Dedifferentiated amniotic fluid mesenchymal stem cell (primary cell): ENCODE measurements around the gene BEND6.
"Not testable (repeated sequence)": the region's sequence is repeated elsewhere in the genome, so short reads cannot be mapped to it uniquely, and the experiment has no call there.

Source experiments
- DNase-seq: peaks from one replicate; pipeline ENCODE4 v3.0.0-alpha.2; 2016; ENCODE audit errors: extremely low spot score

BEND6 gene

DNA sequence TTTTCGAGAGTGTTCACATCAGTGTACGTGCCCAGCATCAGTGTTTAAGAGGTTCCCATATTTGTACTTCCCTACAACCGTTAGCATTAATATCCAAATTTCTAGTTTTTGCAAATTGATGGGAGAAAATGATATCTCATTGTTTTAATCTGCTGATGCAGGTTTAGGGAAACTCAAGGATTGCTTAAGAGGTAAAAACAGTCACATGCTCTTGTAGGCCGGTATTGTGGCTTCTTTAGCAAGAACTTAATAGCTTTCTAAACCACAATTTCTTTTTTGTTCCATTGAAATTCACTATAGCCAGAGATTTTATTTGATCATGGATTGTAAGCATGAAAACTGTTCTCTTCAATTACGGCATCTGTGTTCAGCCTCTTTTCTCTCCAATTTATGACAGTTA is 29.5 kb downstream of the BEND6 start:
- DNase-seq: no peak

DNA sequence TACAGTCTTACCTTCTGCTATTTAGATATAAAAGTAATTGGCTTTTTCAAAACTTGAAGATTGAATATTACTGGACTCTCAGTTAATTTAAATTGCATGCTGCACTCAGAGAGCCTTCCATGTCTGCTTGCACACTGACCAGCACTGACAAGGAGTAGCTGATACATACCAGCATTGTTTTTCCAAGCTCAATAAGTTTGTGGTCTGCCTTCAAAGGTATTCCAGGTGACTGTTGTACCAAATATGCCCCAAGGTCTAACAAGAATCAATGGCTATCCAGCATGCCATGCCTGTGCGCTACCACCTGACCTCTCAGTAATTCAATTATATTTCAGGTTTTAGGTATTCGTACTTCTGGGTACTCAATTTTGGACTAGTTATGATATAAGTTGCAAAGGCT is 30.0 kb downstream of the BEND6 start:
- DNase-seq: no peak

DNA sequence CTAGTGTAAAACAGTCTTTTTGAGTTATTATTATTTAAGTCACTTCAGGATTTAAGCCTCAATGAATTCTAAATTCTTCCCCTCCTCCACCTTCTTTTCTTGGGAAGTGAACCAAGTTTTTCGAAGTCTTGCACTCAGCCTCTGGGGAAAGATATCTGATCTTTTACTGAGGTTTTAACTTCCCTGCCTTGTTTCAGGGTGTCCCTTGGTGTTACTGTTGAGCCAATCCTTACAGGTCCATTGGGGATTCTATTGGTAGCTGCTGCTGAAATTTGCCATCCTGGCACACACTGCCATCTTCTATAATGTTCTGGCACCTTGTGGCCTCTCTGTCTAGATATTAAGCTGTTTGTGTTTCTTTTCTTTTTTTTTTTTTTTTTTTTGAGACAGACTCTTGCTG is 31.7 kb downstream of the BEND6 start:
- no peak for DNase-seq

DNA sequence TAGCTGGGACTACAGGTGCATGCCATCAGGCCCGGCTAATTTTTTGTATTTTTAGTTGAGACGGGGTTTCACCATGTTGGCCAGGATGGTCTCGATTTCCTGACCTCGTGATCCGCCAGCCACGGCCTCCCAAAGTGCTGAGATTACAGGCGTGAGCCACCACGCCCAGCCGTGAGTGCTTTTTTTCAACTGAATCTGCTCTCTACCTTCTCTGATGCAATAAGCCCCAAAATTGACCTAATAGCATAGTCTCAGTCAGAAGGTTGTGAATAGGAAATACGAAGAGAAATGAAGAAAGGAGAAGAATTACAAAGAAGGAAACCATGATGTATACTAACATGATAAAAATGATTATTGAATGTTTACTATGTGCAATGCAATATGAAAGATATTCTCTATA is 33.2 kb downstream of the BEND6 start:
- no peak for DNase-seq

DNA sequence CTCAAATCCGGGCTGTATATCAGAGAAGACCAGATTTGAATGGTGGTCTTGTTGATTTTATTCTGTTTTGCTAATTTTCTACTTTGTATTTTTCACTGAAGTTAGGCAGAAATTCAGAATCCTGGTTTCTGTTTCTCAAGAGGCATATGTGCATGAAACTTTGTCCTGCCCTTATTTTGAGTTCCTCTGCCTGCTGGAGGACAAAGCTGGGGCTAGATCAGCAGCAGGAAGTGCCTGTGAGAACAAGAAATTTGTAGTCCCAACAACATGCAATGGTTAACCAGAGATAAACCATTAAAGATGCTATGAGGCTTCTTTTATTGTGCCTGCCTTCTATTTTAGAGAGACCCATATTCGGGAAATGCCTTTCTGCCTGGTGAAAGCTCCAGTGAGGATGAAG is 37.1 kb downstream of the BEND6 start:
- no peak for DNase-seq

DNA sequence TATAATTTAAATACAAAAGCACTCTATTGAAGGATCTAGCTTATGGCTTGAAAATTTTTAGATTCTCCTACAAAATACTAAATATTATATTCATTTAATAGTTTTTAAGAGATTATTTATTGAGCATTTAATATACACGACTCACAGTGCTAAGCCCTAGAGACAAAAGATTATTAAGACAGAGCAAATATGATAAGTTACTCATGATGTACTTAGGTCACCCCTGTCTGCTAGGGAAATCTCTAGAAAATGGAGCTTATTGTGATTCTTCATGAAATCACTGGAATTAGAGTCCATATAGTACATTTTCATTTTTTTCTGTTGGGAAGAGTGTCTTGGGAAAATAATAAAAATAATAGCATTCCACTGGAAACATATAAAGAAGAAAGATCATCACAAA is 37.8 kb downstream of the BEND6 start:
- no peak for DNase-seq

DNA sequence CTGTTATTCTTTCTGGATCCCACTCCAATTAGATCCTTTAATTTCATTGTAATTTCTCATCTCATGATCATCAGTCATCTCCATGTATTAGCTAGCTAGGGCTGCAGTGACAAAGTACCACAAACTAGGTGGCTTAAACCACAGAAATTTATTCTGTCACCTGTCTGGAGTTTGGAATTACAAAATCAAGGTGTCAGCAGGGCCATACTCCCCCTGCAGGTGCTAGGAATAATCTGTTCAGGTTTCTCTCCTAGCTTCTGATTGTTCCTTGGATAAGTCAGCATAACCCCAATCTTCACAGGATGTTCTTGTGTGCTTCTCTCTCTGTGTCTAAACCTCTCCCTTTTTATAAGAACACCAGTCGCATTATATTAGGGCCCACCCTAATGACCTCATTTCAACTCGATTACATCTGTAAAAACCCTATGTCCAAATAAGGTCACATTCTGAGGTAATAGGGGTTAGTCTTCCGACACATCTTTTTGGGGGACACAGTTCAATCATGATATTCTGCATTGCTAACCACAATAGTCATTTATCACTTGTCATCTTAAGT is 40.5 kb downstream of the BEND6 start:
- no peak for DNase-seq

DNA sequence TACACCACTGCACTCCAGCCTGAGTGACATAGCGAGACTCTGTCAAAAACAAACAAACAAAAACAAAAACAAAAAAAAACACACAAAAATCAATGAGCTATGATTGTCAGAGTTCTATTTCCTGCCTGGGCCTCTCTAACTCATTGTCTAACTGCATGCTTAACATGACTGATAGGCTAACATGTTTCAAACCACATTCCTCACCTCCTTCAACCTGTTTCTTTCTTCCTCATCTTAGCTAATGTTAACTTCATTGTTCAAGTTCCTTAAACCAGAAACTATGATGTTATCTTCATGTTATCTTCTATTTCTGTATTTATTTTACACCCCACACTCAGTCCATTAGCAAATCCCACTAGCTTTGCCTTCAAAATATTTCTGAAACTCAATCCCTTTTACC is 41.5 kb downstream of the BEND6 start:
- no peak for DNase-seq

DNA sequence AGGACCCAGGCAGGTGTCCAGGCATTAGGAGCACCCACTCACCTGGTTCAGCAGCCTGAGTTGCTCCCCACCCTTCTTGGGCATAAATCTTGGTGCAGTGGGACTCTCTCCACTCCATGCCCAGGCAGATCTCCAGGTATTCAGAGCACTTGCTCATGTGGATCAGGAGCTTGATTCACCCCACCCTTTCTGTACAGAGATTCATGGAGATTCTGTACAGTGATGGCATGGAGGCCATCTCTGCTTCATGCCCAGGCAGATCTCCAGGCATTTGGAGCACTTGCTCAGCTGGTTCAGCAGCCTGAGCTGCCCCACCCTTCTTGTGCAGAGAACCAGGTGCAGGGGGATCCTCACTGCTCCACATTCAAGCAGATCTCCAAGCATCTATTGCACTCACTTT is 44.1 kb downstream of the BEND6 start:
- no peak for DNase-seq

DNA sequence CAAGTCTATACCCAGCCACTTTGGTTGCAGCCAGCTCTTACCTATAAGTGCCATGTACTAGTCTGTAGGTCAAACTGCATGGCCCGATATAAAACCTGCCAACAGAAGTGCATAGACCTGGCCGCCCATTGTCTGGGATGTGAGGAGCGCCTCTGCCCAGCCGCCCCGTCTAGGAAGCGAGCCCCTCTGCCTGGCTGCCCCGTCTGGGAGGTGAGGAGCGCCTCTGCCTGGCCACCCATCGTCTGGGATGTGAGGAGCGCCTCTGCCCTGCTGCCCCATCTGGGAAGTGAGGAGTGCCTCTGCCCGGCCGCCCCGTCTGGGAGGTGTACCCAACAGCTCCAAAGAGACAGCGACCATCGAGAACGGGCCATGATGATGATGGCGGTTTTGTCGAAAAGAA is 44.8 kb downstream of the BEND6 start:
- not testable (repeated sequence) for DNase-seq

DNA sequence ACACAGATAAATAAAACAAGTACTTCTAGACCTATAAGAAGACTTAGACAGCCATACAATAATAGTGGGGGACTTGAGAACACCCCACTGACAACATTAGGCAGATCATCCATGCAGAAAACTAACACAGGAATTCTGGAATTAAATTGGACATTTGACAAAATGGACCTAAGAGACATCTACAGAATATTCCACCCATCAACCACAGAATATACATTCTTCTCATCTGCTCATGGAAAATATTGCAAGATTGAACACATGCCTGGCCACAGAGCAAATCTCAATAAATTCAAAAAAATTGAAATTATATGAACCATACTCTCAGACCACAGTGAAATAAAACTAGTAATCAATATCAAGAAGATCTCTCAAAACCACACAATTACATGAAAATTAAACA is 47.3 kb downstream of the BEND6 start:
- DNase-seq: no peak

DNA sequence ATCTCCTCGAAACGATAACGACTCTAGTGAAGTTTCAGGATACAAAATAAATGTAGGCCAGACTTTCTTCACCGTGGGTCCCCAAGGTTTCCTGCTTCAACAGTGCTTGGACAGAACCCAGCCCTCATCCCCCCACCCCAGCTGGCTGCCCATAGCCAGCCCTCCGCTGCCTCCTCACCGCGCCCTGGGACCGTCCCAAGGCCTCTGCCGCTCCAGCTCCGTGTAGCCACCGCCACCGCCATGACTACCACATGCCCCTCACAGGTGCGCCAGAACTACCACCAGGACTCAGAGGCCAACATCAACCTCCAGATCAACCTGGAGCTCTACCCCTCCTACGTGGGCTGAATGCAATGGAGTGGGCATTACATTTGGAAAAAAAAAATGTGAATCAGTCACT is 49.4 kb downstream of the BEND6 start:
- no peak for DNase-seq

DNA sequence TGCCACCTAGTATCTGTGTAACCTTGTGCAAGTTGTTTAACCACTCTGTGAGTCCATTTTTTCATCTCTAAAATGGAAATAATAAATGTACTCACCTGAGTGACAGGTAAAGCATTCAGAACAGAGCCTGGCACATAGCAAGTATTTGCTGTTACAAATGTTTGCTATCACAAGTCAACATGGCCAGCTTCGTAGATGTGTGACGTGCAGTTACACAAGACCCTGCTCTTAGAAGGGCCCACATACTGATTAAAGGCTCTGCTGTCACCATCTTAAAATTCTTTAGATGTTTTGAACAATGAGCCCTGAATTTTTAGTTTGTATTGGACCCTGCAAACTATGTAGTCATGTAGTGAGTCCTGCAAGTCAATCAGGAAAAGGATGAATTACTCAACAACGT is 51.2 kb downstream of the BEND6 start:
- no peak for DNase-seq

DNA sequence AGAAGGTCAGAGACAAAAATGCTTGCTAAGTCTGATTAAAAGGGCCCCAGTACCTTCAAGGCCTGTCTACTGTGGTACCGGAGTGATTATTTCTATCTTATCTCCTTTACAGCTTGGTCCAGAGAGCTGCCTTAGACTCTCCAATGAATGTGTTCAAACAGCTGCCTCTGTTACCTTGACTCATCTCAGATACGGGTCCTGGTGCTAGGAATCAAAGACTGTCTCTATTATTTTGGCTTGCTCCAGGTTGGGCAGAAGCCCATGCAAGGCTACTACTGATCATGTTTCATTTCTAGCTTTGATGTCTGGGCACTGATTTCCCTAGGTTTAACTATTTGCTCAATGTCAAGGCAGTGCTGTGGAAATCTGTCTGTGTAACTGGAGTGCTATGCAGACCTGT is 53.2 kb downstream of the BEND6 start:
- DNase-seq: not testable (repeated sequence)

DNA sequence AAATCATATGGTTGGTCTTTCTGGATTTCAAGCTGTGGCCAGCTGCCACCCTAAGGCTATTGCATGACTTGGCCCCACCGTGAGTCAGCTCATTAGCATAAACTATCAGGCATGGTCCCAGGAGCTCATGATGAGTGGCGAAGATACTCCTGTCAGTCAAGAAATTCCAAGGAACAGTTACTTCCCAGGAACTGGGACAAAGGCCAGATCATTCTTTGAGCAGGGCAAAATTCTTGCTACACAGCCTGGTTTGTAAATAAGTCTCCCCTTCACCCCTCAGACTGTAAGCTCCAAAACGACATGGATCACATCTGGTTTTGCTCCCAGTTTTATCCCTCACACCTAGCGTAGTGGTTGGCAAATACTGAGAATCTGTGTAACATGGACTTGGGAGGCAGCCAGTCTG is 58.6 kb downstream of the BEND6 start:
- peak; percentile 24 for DNase-seq

DNA sequence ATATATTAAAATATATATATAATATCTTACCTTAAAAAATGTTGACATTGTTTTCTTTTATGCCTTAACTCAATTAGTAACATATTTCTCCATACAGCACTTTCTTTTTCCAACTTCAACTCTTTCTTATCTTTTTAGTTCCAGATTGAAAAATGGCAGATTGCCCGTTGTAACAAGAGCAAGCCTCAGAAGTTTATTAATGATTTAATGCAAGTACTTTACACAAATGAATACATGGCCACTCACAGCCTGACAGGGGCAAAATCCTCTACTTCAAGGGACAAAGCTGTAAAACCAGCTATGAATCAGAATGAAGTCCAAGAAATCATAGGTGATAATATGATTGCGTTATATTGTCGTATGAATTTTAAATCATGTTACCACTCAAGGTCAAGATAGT is 62.2 kb downstream of the BEND6 start:
- no peak for DNase-seq

DNA sequence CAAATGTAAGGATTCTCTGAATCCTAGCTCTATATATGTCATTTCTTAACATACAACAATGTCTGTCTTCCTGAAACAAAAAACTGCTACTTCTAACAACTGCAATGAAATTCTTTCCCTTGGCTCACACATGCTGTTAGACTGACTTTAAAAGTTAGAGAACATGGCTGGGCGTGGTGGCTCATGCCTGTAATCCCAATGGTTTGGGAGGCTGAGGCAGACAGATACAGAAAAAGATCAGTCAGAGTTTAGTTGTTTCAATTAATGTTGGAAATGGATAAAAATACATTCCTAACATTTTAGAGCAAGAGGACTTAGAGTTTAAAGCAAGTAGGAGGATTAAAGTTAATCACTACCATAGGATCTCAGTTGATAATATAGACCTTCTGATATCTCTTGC is 62.9 kb downstream of the BEND6 start:
- no peak for DNase-seq

DNA sequence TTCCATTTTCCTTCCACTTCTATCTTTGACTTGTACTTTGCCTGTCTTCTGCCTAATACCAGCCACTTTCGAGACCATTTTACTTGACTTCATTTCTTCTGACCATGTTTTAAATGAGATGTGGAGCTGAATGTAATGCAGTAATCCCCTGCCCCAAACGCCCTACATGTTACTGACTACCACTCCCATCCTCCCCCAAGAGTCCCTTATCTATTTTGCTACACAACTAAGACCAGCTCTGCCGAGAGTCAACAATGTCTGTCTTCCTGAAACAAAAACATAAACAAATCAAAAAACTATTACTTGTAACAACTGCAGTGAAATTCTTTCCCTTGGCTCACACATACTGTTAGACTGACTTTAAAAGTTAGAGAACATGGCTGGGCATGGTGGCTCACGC is 64.5 kb downstream of the BEND6 start:
- no peak for DNase-seq

DNA sequence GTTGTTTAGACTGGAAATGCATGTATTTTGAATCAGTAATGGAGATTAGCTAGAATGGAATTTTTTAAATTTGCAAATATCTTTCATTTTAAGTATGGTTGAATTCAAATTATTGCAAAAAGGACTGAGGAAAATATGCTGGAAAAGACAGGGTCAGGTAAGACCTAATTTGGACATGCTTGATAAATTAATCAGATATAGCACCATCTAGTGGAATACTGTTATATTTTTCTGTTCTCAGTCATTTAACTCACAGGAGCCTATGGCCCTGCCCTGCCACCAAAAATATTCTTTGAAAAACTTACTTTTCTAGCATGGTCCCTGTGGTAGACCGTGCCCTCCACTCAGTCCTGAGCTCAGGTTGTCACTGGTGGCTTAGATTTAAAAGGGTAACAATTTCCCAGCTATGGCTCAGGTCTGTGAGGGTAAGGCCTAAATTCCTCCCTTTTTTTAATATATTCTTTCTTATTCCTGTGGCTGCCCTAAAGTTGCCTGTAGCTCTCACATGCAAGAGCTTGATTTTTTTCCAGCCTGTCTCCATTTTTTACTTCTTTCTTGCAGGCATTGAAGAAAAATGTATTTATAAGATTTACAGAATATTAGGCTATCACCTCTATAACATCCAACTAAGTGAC is 66.3 kb downstream of the BEND6 start:
- peak; percentile 71 for DNase-seq

DNA sequence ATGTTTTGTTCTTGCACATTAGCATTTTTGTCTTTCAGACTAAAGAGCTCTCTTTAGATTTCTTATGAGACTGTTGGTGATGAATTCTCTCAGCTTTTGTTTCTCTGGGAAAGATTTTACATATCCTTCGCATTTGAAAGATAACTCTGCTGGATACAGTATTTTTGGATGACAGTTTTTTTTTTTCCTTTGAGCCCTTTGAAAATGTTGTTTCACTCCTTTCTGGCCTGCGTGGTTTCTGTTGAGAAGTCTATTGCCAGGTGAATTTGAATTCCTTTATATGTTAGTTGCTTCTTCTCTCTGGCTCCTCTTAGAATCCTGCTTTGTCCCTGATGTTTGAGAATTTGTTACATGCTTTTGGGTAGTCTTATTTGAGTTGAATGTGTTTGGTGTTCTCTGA is 69.4 kb downstream of the BEND6 start:
- no peak for DNase-seq

DNA sequence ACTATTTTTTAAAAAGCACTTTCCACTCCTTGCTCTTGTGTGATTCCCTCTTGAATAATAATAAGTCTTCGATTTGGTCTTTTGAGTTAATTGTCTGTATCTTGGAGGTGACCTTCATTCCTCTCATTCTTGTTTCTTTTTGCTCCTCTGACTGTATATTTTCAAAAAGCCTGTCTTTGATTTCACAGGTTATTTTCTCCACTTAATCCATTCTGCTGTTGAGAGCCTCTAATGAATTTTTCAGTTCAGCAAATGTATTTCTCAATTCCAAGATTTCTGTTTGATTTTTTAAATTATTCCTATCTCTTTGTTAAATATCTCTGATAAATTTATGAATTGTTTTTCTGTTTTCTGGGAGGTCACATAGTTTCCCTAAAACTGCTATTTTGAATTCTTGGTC is 69.9 kb downstream of the BEND6 start:
- DNase-seq: no peak

DNA sequence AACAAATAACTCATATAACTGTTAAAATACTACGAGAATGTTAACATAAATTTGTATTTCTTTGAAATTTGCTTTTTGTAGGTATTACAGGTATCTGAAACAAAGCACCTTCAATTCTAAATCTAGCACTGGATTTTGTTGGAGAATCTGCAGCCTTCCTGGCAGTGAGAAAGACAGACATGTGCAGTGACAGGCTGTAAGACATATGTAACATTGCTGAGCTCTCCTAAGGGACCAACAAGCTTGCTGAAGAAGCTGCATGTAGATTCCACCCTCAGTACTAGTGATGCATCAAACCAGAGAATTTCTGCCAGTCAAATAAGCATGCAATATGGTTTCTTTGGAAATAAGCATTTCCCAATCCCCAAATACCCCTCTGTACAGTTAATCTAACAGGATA is 71.1 kb downstream of the BEND6 start:
- no peak for DNase-seq

DNA sequence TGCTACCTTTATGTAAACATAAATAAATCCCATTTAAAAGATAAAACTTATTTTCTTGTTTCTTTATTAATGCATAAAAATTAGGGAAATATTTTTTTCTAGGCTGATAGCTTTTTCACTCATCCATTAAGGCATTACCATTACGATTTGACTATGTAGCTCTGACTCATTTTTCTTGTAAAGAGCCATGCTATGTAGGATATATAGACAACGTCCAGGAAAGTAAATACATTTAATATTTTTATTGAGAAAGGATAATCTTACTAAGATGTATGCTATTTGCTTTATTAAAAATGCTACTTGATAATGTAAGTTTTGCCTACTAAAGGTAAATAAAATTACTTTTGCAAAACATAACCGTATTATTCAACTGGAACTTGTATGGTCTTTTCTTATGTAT is 72.4 kb downstream of the BEND6 start:
- no peak for DNase-seq

DNA sequence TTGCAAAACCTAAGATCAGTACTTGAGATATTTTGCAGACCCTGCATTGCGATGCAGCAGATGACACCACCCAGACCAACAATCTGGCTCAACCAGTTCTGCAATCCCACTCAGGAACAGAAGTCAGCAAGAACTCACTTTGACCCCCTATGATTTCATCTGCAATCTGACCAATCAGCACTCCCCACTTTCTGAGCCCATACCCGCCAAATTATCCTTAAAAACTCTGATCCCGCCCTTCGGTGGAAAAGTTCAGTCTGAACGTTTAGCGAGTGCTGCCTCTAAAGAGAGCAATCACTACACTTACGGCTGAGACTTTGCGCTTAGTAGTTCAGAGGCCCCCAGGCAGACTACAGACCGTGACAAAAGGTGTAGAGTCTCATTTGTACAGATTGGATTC is 74.3 kb downstream of the BEND6 start:
- DNase-seq: no peak
